H9 (cell line): ENCODE results near the gene GNB1L. TPM values are rescaled to one million over a fixed set of nuclear protein-coding genes. Genes with fewer than 3 reads are reported as not detected.

ENCODE experiments used
- DNase-seq: peaks from one replicate; pipeline ENCODE4 v3.0.0-alpha.2; 2017
- H2AFZ ChIP-seq: one replicate; pipeline ENCODE4 v1.6.1; 2013; ENCODE audit warnings: mild to moderate bottlenecking, low read length, control low read depth, moderate library complexity
- H2AK5ac ChIP-seq: 2 replicates; pipeline ENCODE4 v1.6.1; 2013; ENCODE audit warnings: low read length, control low read depth, mixed read lengths; ENCODE audit not compliant: insufficient read length
- H2BK120ac ChIP-seq: one replicate; pipeline ENCODE4 v1.6.1; 2013; ENCODE audit warnings: low read depth, mild to moderate bottlenecking, low read length, control low read depth, inconsistent platforms; ENCODE audit not compliant: poor library complexity, severe bottlenecking
- H2BK12ac ChIP-seq: 2 replicates; pipeline ENCODE4 v1.6.1; 2013; ENCODE audit warnings: low read length, control low read depth, mixed read lengths, low read depth; ENCODE audit not compliant: insufficient read length
- H2BK15ac ChIP-seq: 2 replicates; pipeline ENCODE4 v1.6.1; 2013; ENCODE audit warnings: low read depth, low read length, control low read depth
- H2BK20ac ChIP-seq: one replicate; pipeline ENCODE4 v1.6.1; 2013; ENCODE audit warnings: low read depth, mild to moderate bottlenecking, low read length, control low read depth, inconsistent platforms; ENCODE audit not compliant: poor library complexity, severe bottlenecking
- H2BK5ac ChIP-seq: 2 replicates; pipeline ENCODE4 v1.6.1; 2013; ENCODE audit warnings: low read length, control low read depth, mixed read lengths; ENCODE audit not compliant: insufficient read length
- H3K14ac ChIP-seq: 2 replicates; pipeline ENCODE4 v1.6.1; 2013; ENCODE audit warnings: low read length, control low read depth; ENCODE audit not compliant: insufficient read depth
- H3K18ac ChIP-seq: 2 replicates; pipeline ENCODE4 v1.6.1; 2013; ENCODE audit warnings: low read depth, mild to moderate bottlenecking, mixed read lengths, low read length, control low read depth; ENCODE audit not compliant: insufficient read length
- H3K23ac ChIP-seq: 2 replicates; pipeline ENCODE4 v1.6.1; 2013; ENCODE audit warnings: low read length, control low read depth, mixed read lengths, low read depth; ENCODE audit not compliant: insufficient read length
- H3K23me2 ChIP-seq: 2 replicates; pipeline ENCODE4 v1.6.1; 2013; ENCODE audit warnings: low read depth, mild to moderate bottlenecking, mixed read lengths, low read length, control low read depth; ENCODE audit not compliant: insufficient read length, poor library complexity, severe bottlenecking
- H3K27ac ChIP-seq: 2 replicates; pipeline ENCODE4 v1.5.1; 2013; ENCODE audit warnings: low read length, control low read depth, mixed read lengths, low read depth; ENCODE audit not compliant: insufficient read length
- H3K27me3 ChIP-seq: 2 replicates; pipeline ENCODE4 v1.6.1; 2013; ENCODE audit warnings: low read length, control low read depth, inconsistent platforms; ENCODE audit not compliant: insufficient read depth
- H3K4ac ChIP-seq: 2 replicates; pipeline ENCODE4 v1.6.1; 2013; ENCODE audit warnings: low read depth, mild to moderate bottlenecking, control low read depth, inconsistent platforms, low read length, moderate library complexity
- H3K4me1 ChIP-seq: 2 replicates; pipeline ENCODE4 v1.6.1; 2013; ENCODE audit warnings: low read length, control low read depth, inconsistent platforms; ENCODE audit not compliant: insufficient read depth
- H3K4me2 ChIP-seq: 2 replicates; pipeline ENCODE4 v1.6.1; 2013; ENCODE audit warnings: low read length, control low read depth, mixed read lengths; ENCODE audit not compliant: insufficient read length, insufficient read depth
- H3K56ac ChIP-seq: 2 replicates; pipeline ENCODE4 v1.6.1; 2013; ENCODE audit warnings: low read depth, mild to moderate bottlenecking, mixed read lengths, low read length, control low read depth; ENCODE audit not compliant: insufficient read length
- H3K79me1 ChIP-seq: 2 replicates; pipeline ENCODE4 v1.6.1; 2013; ENCODE audit warnings: low read depth, mild to moderate bottlenecking, moderate library complexity, low read length, control low read depth, inconsistent platforms; ENCODE audit not compliant: insufficient read depth, poor library complexity, severe bottlenecking
- H3K79me2 ChIP-seq: 2 replicates; pipeline ENCODE4 v1.6.1; 2013; ENCODE audit warnings: low read length, control low read depth, inconsistent platforms; ENCODE audit not compliant: insufficient read depth
- H3K9ac ChIP-seq: 2 replicates; pipeline ENCODE4 v1.6.1; 2013; ENCODE audit warnings: low read length, control low read depth, mixed read lengths; ENCODE audit not compliant: insufficient read length; ENCODE audit errors: extremely low read depth
- H3K9me3 ChIP-seq: one replicate; pipeline ENCODE4 v1.6.1; 2013; ENCODE audit warnings: low read depth, low read length, inconsistent platforms; ENCODE audit not compliant: control insufficient read depth
- H3T11ph ChIP-seq: one replicate; pipeline ENCODE4 v1.6.1; 2013; ENCODE audit warnings: mild to moderate bottlenecking, low read length, control low read depth, inconsistent platforms
- H4K20me1 ChIP-seq: one replicate; pipeline ENCODE4 v1.6.1; 2013; ENCODE audit not compliant: control insufficient read depth, insufficient read length, insufficient read depth
- H4K5ac ChIP-seq: 2 replicates; pipeline ENCODE4 v1.6.1; 2013; ENCODE audit warnings: low read depth, mild to moderate bottlenecking, mixed read lengths, low read length, control low read depth; ENCODE audit not compliant: insufficient read length
- H4K8ac ChIP-seq: replicated peaks from 2 replicates; pipeline ENCODE4 v1.6.1; 2013; ENCODE audit warnings: low read length, control low read depth, mixed read lengths, low read depth; ENCODE audit not compliant: insufficient read length
- H4K91ac ChIP-seq: 2 replicates; pipeline ENCODE4 v1.6.1; 2013; ENCODE audit warnings: low read depth, mild to moderate bottlenecking, moderate library complexity, mixed read lengths, low read length, control low read depth; ENCODE audit not compliant: insufficient read length
- H3K27ac Mint-ChIP-seq, 3 experiments: 2 replicates in 2 of 3; 3 replicates in 1 of 3; pipeline ENCODE4 v1.8.0; 2020 to 2021; ENCODE audit warnings: mixed read lengths in 3 of 3, mild to moderate bottlenecking in 1 of 3, moderate library complexity in 1 of 3
- H3K27me3 Mint-ChIP-seq: 2 replicates; pipeline ENCODE4 v1.8.0; 2021; ENCODE audit warnings: low read depth, mild to moderate bottlenecking, moderate library complexity, mixed read lengths
- H3K36me3 Mint-ChIP-seq, 3 experiments: 2 replicates in 2 of 3; 3 replicates in 1 of 3; pipeline ENCODE4 v1.8.0; 2020 to 2021; ENCODE audit warnings: low read depth in 3 of 3, mixed read lengths in 3 of 3; ENCODE audit not compliant: insufficient read depth in 1 of 3
- H3K4me1 Mint-ChIP-seq, 2 experiments: 2 replicates each; pipeline ENCODE4 v1.8.0; 2020; ENCODE audit warnings: mixed read lengths in 2 of 2
- H3K4me3 Mint-ChIP-seq, 2 experiments: 2 replicates in 1 of 2; 3 replicates in 1 of 2; pipeline ENCODE4 v1.8.0; 2020 to 2021; ENCODE audit warnings: mild to moderate bottlenecking in 2 of 2, mixed read lengths in 2 of 2, moderate library complexity in 1 of 2
- H3K9me3 Mint-ChIP-seq, 2 experiments: 2 replicates in 1 of 2; 3 replicates in 1 of 2; pipeline ENCODE4 v1.8.0; 2020; ENCODE audit warnings: mild to moderate bottlenecking in 2 of 2, mixed read lengths in 2 of 2, moderate library complexity in 1 of 2
- CTCF ChIP-seq: fragments of 200-600 bp; sonication (generic); conservative IDR thresholded peaks from 3 replicates; pipeline ENCODE4 v1.8.0; 2021; ENCODE audit warnings: antibody characterized with exemption, mild to moderate bottlenecking
- WGBS: extraction: QIAGEN DNeasy Blood & Tissue Kit; methylation state at CpG from one replicate; pipeline ENCODE4 v1.1.7; 2013; ENCODE audit warnings: missing lambda C conversion rate, low lambda C conversion rate, mixed read lengths; ENCODE audit not compliant: insufficient read length; ENCODE audit errors: extremely low coverage; 5-methylcytosine and 5-hydroxymethylcytosine counted together
- total RNA-seq: library from RNA; stranded (reverse); gene quantifications from 2 replicates; pipeline ENCODE4 v1.2.1, GENCODE V29; 2021

The GNB1L gene
- total RNA-seq, 1 experiment from 2014 or later, result 22.4 TPM

DNA sequence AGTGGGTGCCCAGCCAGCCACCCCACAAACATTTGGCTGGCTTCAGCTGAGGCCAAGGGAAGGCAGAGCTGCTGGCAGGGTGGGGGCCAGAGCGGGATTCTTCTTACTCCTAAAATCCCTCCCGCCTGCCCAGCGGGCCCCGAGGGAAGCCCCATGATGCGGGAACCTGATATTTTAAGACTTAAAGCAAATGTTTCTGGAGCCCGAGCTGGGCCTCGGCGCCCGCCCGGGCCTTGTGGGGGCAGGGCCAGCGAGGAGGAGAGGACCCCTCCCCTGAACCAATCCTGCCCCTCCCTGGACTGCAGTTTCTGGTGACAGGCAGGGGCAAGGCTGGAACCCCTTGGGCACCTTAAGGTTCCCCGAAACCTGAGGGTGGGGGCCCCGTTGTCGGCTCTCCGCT lies 114.1 kb downstream of the GNB1L start:
- H3K9ac ChIP-seq, result no peak overlapping the region
- no peaks in the 10 kb centered on the region for H3K79me2 ChIP-seq
- no peak overlapping the region for H4K91ac ChIP-seq
- no peak overlapping the region for H3K56ac ChIP-seq
- H3K23me2 ChIP-seq, result no peaks in the 10 kb centered on the region
- no peaks in the 10 kb centered on the region for H3K79me1 ChIP-seq
- H3K9me3 ChIP-seq, result no peaks in the 10 kb centered on the region
- H2AFZ ChIP-seq, result no peak overlapping the region
- H4K20me1 ChIP-seq, result no peaks in the 10 kb centered on the region
- no peaks in the 10 kb centered on the region; a peak in 1 of 5 replicates for H3K9me3 Mint-ChIP-seq
- no peaks in the 10 kb centered on the region for H3K36me3 Mint-ChIP-seq
- H3K4me3 Mint-ChIP-seq, result no peak overlapping the region
- H3K27ac Mint-ChIP-seq, result no peak overlapping the region
- H3T11ph ChIP-seq, result no peak overlapping the region
- peaks cover 8 to 15% of the 10 kb centered on the region in 2 experiments for H3K4me1 Mint-ChIP-seq
- no peak overlapping the region for H4K8ac ChIP-seq
- no peak overlapping the region for H2BK5ac ChIP-seq
- no peaks in the 10 kb centered on the region for H3K27me3 ChIP-seq
- no peak overlapping the region for H2AK5ac ChIP-seq
- no peak overlapping the region for H3K23ac ChIP-seq
- H3K4me2 ChIP-seq, result no peak overlapping the region
- no peak overlapping the region for H2BK12ac ChIP-seq
- H3K18ac ChIP-seq, result no peak overlapping the region
- H3K27ac ChIP-seq, result no peak overlapping the region
- H3K14ac ChIP-seq, result no peak overlapping the region
- DNase-seq, result no peak
- H4K5ac ChIP-seq, result no peak overlapping the region
- no peaks in the 10 kb centered on the region for H3K4me1 ChIP-seq
- no peak overlapping the region for H2BK20ac ChIP-seq
- H2BK15ac ChIP-seq, result no peak overlapping the region
- no peak overlapping the region for H2BK120ac ChIP-seq
- no peak for TF ChIP-seq CTCF
- H3K4ac ChIP-seq, result no peak overlapping the region
- H3K27me3 Mint-ChIP-seq, result peaks cover 3% of the 10 kb centered on the region
- WGBS, result no CpG with 5 or more reads among the region's 15 CpGs
